Adipose tissue (tissue), 3 donors: ENCODE results near the gene PCDHAC2. TPM values are rescaled to one million over a fixed set of nuclear protein-coding genes. Genes with fewer than 3 reads are reported as not detected.

ENCODE experiments used
- polyA plus RNA-seq, 3 donors: library from polyadenylated mRNA; stranded (reverse); fragments of 200-250 nt; gene quantifications; one replicate each; pipeline ENCODE4 v1.2.3, GENCODE V29; 2013
- donor health status: healthy with polysubstance abuse.
- donor health status: Bipolar disorder and iron deficiency.
- donor health status: healthy.

The PCDHAC2 gene
- polyA plus RNA-seq, 3 donors, result 0.11 to 0.28 (median 0.25) TPM

Other genes with a start within 250 kb of the PCDHAC2 start
- gene PCDHA1, start 180.3 kb upstream of the PCDHAC2 start, polyA plus RNA-seq, result under 1 TPM in 2 of 3 donors, not detected in 1; 0.03 to 0.11 TPM
- gene PCDHA2, start 171.6 kb upstream of the PCDHAC2 start, polyA plus RNA-seq, result under 1 TPM in 2 of 3 donors, not detected in 1; 0.03 to 0.09 TPM
- gene PCDHA3, start 165.4 kb upstream of the PCDHAC2 start, polyA plus RNA-seq, result under 1 TPM; 0.11 to 0.52 (median 0.12) TPM
- gene PCDHA4, start 159.4 kb upstream of the PCDHAC2 start, polyA plus RNA-seq, result 1 to 10 TPM in 1 of 3 donors, under 1 TPM in 2; under 0.01 to 1.7 (median 0.04) TPM
- under 1 TPM; 0.06 to 0.13 (median 0.11) TPM for gene PCDHA5, start 144.9 kb upstream of the PCDHAC2 start, polyA plus RNA-seq
- gene PCDHA6, start 138.5 kb upstream of the PCDHAC2 start, polyA plus RNA-seq, result under 1 TPM in 2 of 3 donors, not detected in 1; 0.10 to 0.49 TPM
- gene PCDHA7, start 132.2 kb upstream of the PCDHAC2 start, polyA plus RNA-seq, result under 1 TPM; 0.10 to 0.22 (median 0.14) TPM
- gene PCDHA8, start 125.3 kb upstream of the PCDHAC2 start, polyA plus RNA-seq, result under 1 TPM in 2 of 3 donors, not detected in 1; 0.01 to 0.07 TPM
- gene PCDHA9, start 118.1 kb upstream of the PCDHAC2 start, polyA plus RNA-seq, result under 1 TPM in 1 of 3 donors, not detected in 2; 0.02 TPM
- gene PCDHA10, start 110.6 kb upstream of the PCDHAC2 start, polyA plus RNA-seq, result under 1 TPM in 2 of 3 donors, not detected in 1; 0.11 to 0.17 TPM
- under 1 TPM in 2 of 3 donors, not detected in 1; 0.03 to 0.15 TPM for gene PCDHA11, start 97.5 kb upstream of the PCDHAC2 start, polyA plus RNA-seq
- under 1 TPM in 2 of 3 donors, not detected in 1; 0.03 to 0.21 TPM for gene PCDHA12, start 91.2 kb upstream of the PCDHAC2 start, polyA plus RNA-seq
- gene PCDHA13, start 84.4 kb upstream of the PCDHAC2 start, polyA plus RNA-seq, result under 1 TPM; 0.11 to 0.25 (median 0.16) TPM
- under 1 TPM in 2 of 3 donors, not detected in 1; 0.03 to 0.28 TPM for gene PCDHAC1, start 40.2 kb upstream of the PCDHAC2 start, polyA plus RNA-seq
- gene PCDHB1, start 84.9 kb downstream of the PCDHAC2 start, polyA plus RNA-seq, result under 1 TPM in 1 of 3 donors, not detected in 2; 0.05 TPM
- 1 to 10 TPM in 1 of 3 donors, under 1 TPM in 2; 0.74 to 3.2 (median 0.79) TPM for gene PCDHB2, start 128.1 kb downstream of the PCDHAC2 start, polyA plus RNA-seq
- 1 to 10 TPM in 1 of 3 donors, under 1 TPM in 2; 0.48 to 1.4 (median 0.90) TPM for gene PCDHB3, start 134.0 kb downstream of the PCDHAC2 start, polyA plus RNA-seq
- 1 to 10 TPM in 2 of 3 donors, under 1 TPM in 1; 0.90 to 2.9 (median 1.9) TPM for gene PCDHB4, start 155.3 kb downstream of the PCDHAC2 start, polyA plus RNA-seq
- gene PCDHB5, start 168.7 kb downstream of the PCDHAC2 start, polyA plus RNA-seq, result 1 to 10 TPM; 1.3 to 5.8 (median 1.6) TPM
- gene PCDHB6, start 183.6 kb downstream of the PCDHAC2 start, polyA plus RNA-seq, result under 1 TPM in 2 of 3 donors, not detected in 1; 0.33 to 0.46 TPM
- gene PCDHB7, start 206.2 kb downstream of the PCDHAC2 start, polyA plus RNA-seq, result 1 to 10 TPM in 1 of 3 donors, under 1 TPM in 2; 0.20 to 1.5 (median 0.79) TPM
- 1 to 10 TPM in 1 of 3 donors, under 1 TPM in 1, not detected in 1; 0.42 to 1.2 TPM for gene PCDHB8, start 211.3 kb downstream of the PCDHAC2 start, polyA plus RNA-seq
- 1 to 10 TPM in 1 of 3 donors, under 1 TPM in 2; 0.72 to 1.4 (median 0.90) TPM for gene PCDHB16, start 215.9 kb downstream of the PCDHAC2 start, polyA plus RNA-seq
- gene PCDHB9, start 220.7 kb downstream of the PCDHAC2 start, polyA plus RNA-seq, result under 1 TPM; 0.38 to 0.88 (median 0.79) TPM
- 1 to 10 TPM in 1 of 3 donors, under 1 TPM in 2; 0.41 to 1.1 (median 0.67) TPM for gene PCDHB10, start 225.9 kb downstream of the PCDHAC2 start, polyA plus RNA-seq
- 1 to 10 TPM in 2 of 3 donors, under 1 TPM in 1; 0.45 to 1.4 (median 1.0) TPM for gene PCDHB11, start 233.2 kb downstream of the PCDHAC2 start, polyA plus RNA-seq
- 1 to 10 TPM in 2 of 3 donors, under 1 TPM in 1; 0.81 to 1.2 (median 1.2) TPM for gene PCDHB12, start 242.2 kb downstream of the PCDHAC2 start, polyA plus RNA-seq
- 1 to 10 TPM in 2 of 3 donors, under 1 TPM in 1; 0.34 to 1.7 (median 1.3) TPM for gene PCDHB13, start 247.4 kb downstream of the PCDHAC2 start, polyA plus RNA-seq